Measurements from ENCODE around the gene TCP1. TPM values are rescaled to one million over a fixed set of nuclear protein-coding genes. Genes with fewer than 3 reads are reported as not detected.

The TCP1 gene
- total and polyA plus RNA-seq, 2 of the 13 experiments (the other 11 are each of a cell fraction or from before 2014, with no cell fraction given): 116 to 553 TPM

- Histone ChIP-seq H3K27ac (ENCODE audit: extremely low read length, insufficient read depth, low read length) (peak overlapping the region; percentile 30), H3K4me3 (replicated peaks in 1 of 3; ENCODE audit: insufficient read depth in 1 of 3, low read depth in 2 of 3, low read length in 3 of 3) (no peak overlapping the region), H4K20me1 (ENCODE audit: insufficient read depth, low read length) (no peaks in the 10 kb centered on the region), H3K27me3 (ENCODE audit: control insufficient read depth in 1 of 2, insufficient read depth in 2 of 2, low read length in 2 of 2) (no peaks in the 10 kb centered on the region; a peak in 1 of 5 replicates), H3K4me2 (ENCODE audit: low read depth, low read length) (no peak overlapping the region), H3K9me3 (ENCODE audit: low read length) (no peaks in the 10 kb centered on the region), H2AFZ (ENCODE audit: low read length) (no peak overlapping the region), H3K4me1 (ENCODE audit: insufficient read depth, low read length) (peaks cover 55% of the 10 kb centered on the region), H3K9ac (ENCODE audit: insufficient read depth, low read depth, low read length) (no peak overlapping the region), H3K79me2 (ENCODE audit: insufficient read depth, low read length) (peaks cover 37% of the 10 kb centered on the region), H3K36me3 (replicated peaks in 1 of 2; ENCODE audit: control insufficient read depth in 1 of 2, insufficient read depth in 2 of 2, low read length in 2 of 2) (peaks cover 10 to 30% of the 10 kb centered on the region in 2 experiments)
- FAIRE-seq (no peak), ATAC-seq (no peak), DNase-seq (ENCODE audit: low spot score) (no peak)
- POLR2A ChIA-PET: interaction anchor here (0.7 to 10.2 kb wide), 4 partner anchors 30 to 228 kb away, joined by 3 to 175 read pairs (median 76); partner anchors contain the start of genes MRPL18, SOD2, TCP1 and WTAP
- TF ChIP-seq POLR2AphosphoS5 (IDR thresholded peaks at IDR 0.05; ENCODE audit: low read depth, low read length): peak; percentile 39; the same call in 1 of the 2 replicates
- no peak for TF ChIP-seq ZNF597 (CRISPR knock-in tag; IDR thresholded peaks at IDR 0.05)
- TF ChIP-seq ZNF564 (CRISPR knock-in tag; IDR thresholded peaks at IDR 0.05): no peak
- TF ChIP-seq ZMAT5 (CRISPR knock-in tag; IDR thresholded peaks at IDR 0.05; ENCODE audit: borderline replicate concordance, low read depth): no peak
- peak; percentile 87 for TF ChIP-seq RBM22 (optimal IDR thresholded peaks at IDR 0.05; ENCODE audit: low read length)
- BruUV-seq (replicated peaks): no TSS peak
- in situ Hi-C loops (cut with HindIII; ENCODE audit: extremely low pct_ligation_motif_present, low pct_unique_long_range_greater_than_20kb): loop anchor here (5.0 kb wide), 2 partner anchors 32 to 67 kb away; partner anchors contain the start of genes SOD2 and WTAP
- 83% methylated on average over 2 of the region's 2 CpGs for WGBS (ENCODE audit: low lambda C conversion rate)
- intact Hi-C loops (cut with micrococcal nuclease; ENCODE audit: unreplicated experiment): loop anchor here (10.0 kb wide), 1 partner anchor 1115 kb away; the partner anchor contains the start of gene DYNLT1
- CTCF ChIA-PET (ENCODE audit: low intra/inter-chr PET ratio, low total read pairs): no interaction called here
Observed at GRCh38 chr6:159759645-159760044, 29.8 kb downstream of the TCP1 start.

All from HepG2 (cell line).